PC-3 (cell line): Measurements from ENCODE around the gene OSBPL1A. TPM values are rescaled to one million over a fixed set of nuclear protein-coding genes. Genes with fewer than 3 reads are reported as not detected.
A peak's percentile ranks its signal among the peaks of the same experiment; 100 is the strongest.

Source experiments
- ATAC-seq: fragments of 200-7000 bp; cut with Tn5 transposase; 2 replicates; pipeline ENCODE4 v1.9.1; 2020; ENCODE audit warnings: mild to moderate bottlenecking, moderate library complexity
- BruUV-seq: library from RNA; stranded (reverse); fragments of 400-500 nt; replicated peaks from 2 replicates; lab custom pipeline; 2021; lab: Mats Ljungman, UMichigan
- CTCF ChIA-PET: fragments of 300-600 bp; sonication (Branson Sonifier 250); formaldehyde crosslinking; loops from one replicate; lab custom pipeline; 2022; ENCODE audit warnings: antibody characterized with exemption; lab: Charles Lee
- POLR2A ChIA-PET: fragments of 300-600 bp; sonication (Branson Sonifier 250); formaldehyde crosslinking; loops from one replicate; lab custom pipeline; 2022; ENCODE audit warnings: antibody characterized with exemption; ENCODE audit not compliant: unreplicated experiment; lab: Charles Lee
- DNase-seq: peaks from one replicate; pipeline ENCODE4 v3.0.0-alpha.2; 2015
- H2AFZ ChIP-seq: fragments of 300-600 bp; sonication (generic); 2 replicates; pipeline ENCODE4 v1.6.0; 2016; ENCODE audit warnings: antibody characterized with exemption, low read length
- H3F3A ChIP-seq: fragments of 300-600 bp; sonication (generic); one replicate; pipeline ENCODE4 v1.6.0; 2017; ENCODE audit warnings: antibody characterized with exemption, low read length, control low read depth, mild to moderate bottlenecking; ENCODE audit not compliant: unreplicated experiment
- H3K27ac ChIP-seq: fragments of 300-600 bp; sonication (generic); 2 replicates; pipeline ENCODE4 v1.5.1; 2016; ENCODE audit warnings: mild to moderate bottlenecking, low read length
- H3K27me3 ChIP-seq: fragments of 300-600 bp; sonication (generic); 2 replicates; pipeline ENCODE4 v1.6.1; 2016; ENCODE audit warnings: low read length, mixed read lengths
- H3K36me3 ChIP-seq: fragments of 300-600 bp; sonication (generic); 2 replicates; pipeline ENCODE4 v1.6.1; 2016; ENCODE audit warnings: low read depth, mixed run types, low read length, mixed read lengths
- H3K4me1 ChIP-seq: fragments of 300-600 bp; sonication (generic); 2 replicates; pipeline ENCODE4 v1.5.1; 2016; ENCODE audit warnings: low read length; ENCODE audit not compliant: insufficient read depth
- H3K4me2 ChIP-seq: fragments of 300-600 bp; sonication (generic); 2 replicates; pipeline ENCODE4 v1.6.0; 2016; ENCODE audit warnings: low read length
- H3K4me3 ChIP-seq: fragments of 300-600 bp; sonication (generic); 2 replicates; pipeline ENCODE4 v1.5.1; 2016; ENCODE audit warnings: mild to moderate bottlenecking, low read length, mixed read lengths
- H3K79me2 ChIP-seq: fragments of 300-600 bp; sonication (generic); 2 replicates; pipeline ENCODE4 v1.6.1; 2017; ENCODE audit warnings: low read length, mixed read lengths
- H3K9ac ChIP-seq: fragments of 300-600 bp; sonication (generic); 2 replicates; pipeline ENCODE4 v1.6.0; 2016; ENCODE audit warnings: mild to moderate bottlenecking, low read length
- H3K9me2 ChIP-seq: fragments of 300-600 bp; sonication (generic); replicated peaks from 2 replicates; pipeline ENCODE4 v1.6.1; 2016; ENCODE audit warnings: mixed run types, low read length, mixed read lengths
- H3K9me3 ChIP-seq: fragments of 300-600 bp; sonication (generic); 2 replicates; pipeline ENCODE4 v1.6.1; 2016; ENCODE audit warnings: low read length, mixed read lengths
- H4K20me1 ChIP-seq: fragments of 300-600 bp; sonication (generic); 2 replicates; pipeline ENCODE4 v1.6.1; 2016; ENCODE audit warnings: low read length, mixed read lengths
- CTCF ChIP-seq: fragments of 300-600 bp; sonication (generic); conservative IDR thresholded peaks from 2 replicates; pipeline ENCODE4 v1.5.1; 2017; ENCODE audit warnings: antibody characterized with exemption, low read depth, mild to moderate bottlenecking, low read length
- EZH2 ChIP-seq: fragments of 300-600 bp; sonication (generic); IDR thresholded peaks from one replicate; pipeline ENCODE4 v1.6.1; 2017; ENCODE audit warnings: antibody characterized with exemption, mild to moderate bottlenecking, low read length; ENCODE audit not compliant: unreplicated experiment
- EZH2phosphoT487 ChIP-seq: fragments of 300-600 bp; sonication (generic); IDR thresholded peaks from 2 replicates; pipeline ENCODE4 v1.6.1; 2018; ENCODE audit warnings: mild to moderate bottlenecking, antibody characterized with exemption, low read length, borderline replicate concordance
- intact Hi-C: fragments of 100-400 bp; cut with micrococcal nuclease; formaldehyde crosslinking; loops from 2 replicates; pipeline ENCODE4 v1.9.0; 2023
- total RNA-seq: library from RNA; depleted of rRNA; stranded (reverse); fragments of >200 nt; gene quantifications from 2 replicates; pipeline ENCODE4 v1.2.3, GENCODE V29; 2014

OSBPL1A gene
- total RNA-seq, 1 experiment from 2014 or later = 39.7 TPM

GRCh38 chr18:24176727-24177416 lies 220.8 kb downstream of the OSBPL1A start:
- no peaks in the 10 kb centered on the region for H3K27me3 ChIP-seq
- no peak overlapping the region for H2AFZ ChIP-seq
- no TSS peak for BruUV-seq
- intact Hi-C loops = no loop called here
- H3K79me2 ChIP-seq = no peaks in the 10 kb centered on the region
- POLR2A ChIA-PET = interaction anchor here (0.6 kb wide), 1 partner anchor 38 kb away, joined by 3 read pairs; the partner anchor contains the start of gene CABYR
- peak; percentile 37; the same call in 1 of the 2 replicates for ATAC-seq
- H4K20me1 ChIP-seq = no peaks in the 10 kb centered on the region
- H3K4me3 ChIP-seq = no peak overlapping the region
- H3K9me2 ChIP-seq = no peaks in the 10 kb centered on the region
- TF ChIP-seq CTCF (peak; percentile 87), EZH2phosphoT487 (no peak)
- no peaks in the 10 kb centered on the region for H3K9me3 ChIP-seq
- H3K9ac ChIP-seq = no peak overlapping the region
- peaks cover 13% of the 10 kb centered on the region for H3K4me1 ChIP-seq
- no peaks in the 10 kb centered on the region for H3K36me3 ChIP-seq
- CTCF ChIA-PET = interaction anchor here (0.6 to 1.1 kb wide), 4 partner anchors 15 to 97 kb away, joined by 3 to 7 read pairs (median 4); no protein-coding TSS in a partner anchor
- DNase-seq = peak; percentile 66
- H3K27ac ChIP-seq = no peak overlapping the region
- H3F3A ChIP-seq = no peaks in the 10 kb centered on the region
- no peak overlapping the region for H3K4me2 ChIP-seq

- POLR2A ChIA-PET = no interaction called here
- peak overlapping the region; percentile 53 for H3K27ac ChIP-seq
- no TSS peak for BruUV-seq
- no peaks in the 10 kb centered on the region for H3K9me2 ChIP-seq
- H3K4me3 ChIP-seq = no peak overlapping the region
- no peaks in the 10 kb centered on the region for H4K20me1 ChIP-seq
- H3K4me2 ChIP-seq = peak overlapping the region; percentile 32
- peak; percentile 94 for ATAC-seq
- no peak overlapping the region for H2AFZ ChIP-seq
- H3K9ac ChIP-seq = no peak overlapping the region
- TF ChIP-seq EZH2phosphoT487 (no peak), EZH2 (no peak), CTCF (no peak)
- no peaks in the 10 kb centered on the region for H3K9me3 ChIP-seq
- no peaks in the 10 kb centered on the region for H3K79me2 ChIP-seq
- H3K36me3 ChIP-seq = no peaks in the 10 kb centered on the region
- CTCF ChIA-PET = interaction anchor here (0.6 kb wide), 1 partner anchor 90 kb away, joined by 3 read pairs; no protein-coding TSS in a partner anchor
- no peaks in the 10 kb centered on the region for H3F3A ChIP-seq
- H3K27me3 ChIP-seq = no peaks in the 10 kb centered on the region
- intact Hi-C loops = loop anchor here (1.0 to 5.0 kb wide), 4 partner anchors 43 to 99 kb away; no protein-coding TSS in a partner anchor
- peaks cover 13% of the 10 kb centered on the region for H3K4me1 ChIP-seq
- peak; percentile 89 for DNase-seq
Measured at GRCh38 chr18:24173997-24174396, 223.6 kb downstream of the OSBPL1A start.

GRCh38 chr18:24170360-24170759 lies 227.3 kb downstream of the OSBPL1A start:
- no peak overlapping the region for H3K4me2 ChIP-seq
- no peaks in the 10 kb centered on the region for H3K9me2 ChIP-seq
- POLR2A ChIA-PET = no interaction called here
- no TSS peak for BruUV-seq
- no peaks in the 10 kb centered on the region for H3K27me3 ChIP-seq
- intact Hi-C loops = loop anchor here (5.0 kb wide), 2 partner anchors 47 to 62 kb away; no protein-coding TSS in a partner anchor
- no peak overlapping the region for H3K4me3 ChIP-seq
- H3K9me3 ChIP-seq = no peaks in the 10 kb centered on the region
- DNase-seq (no peak), ATAC-seq (no peak)
- H3K79me2 ChIP-seq = no peaks in the 10 kb centered on the region
- peaks cover 13% of the 10 kb centered on the region for H3K4me1 ChIP-seq
- CTCF ChIA-PET = no interaction called here
- no peak overlapping the region for H3K9ac ChIP-seq
- no peak for TF ChIP-seq CTCF
- no peak for TF ChIP-seq EZH2phosphoT487
- TF ChIP-seq EZH2 = no peak
- H3K27ac ChIP-seq = no peak overlapping the region
- H2AFZ ChIP-seq = no peak overlapping the region
- no peaks in the 10 kb centered on the region for H3K36me3 ChIP-seq
- H3F3A ChIP-seq = no peaks in the 10 kb centered on the region
- no peaks in the 10 kb centered on the region for H4K20me1 ChIP-seq
